Measurements from ENCODE around the gene NARS2. TPM values are rescaled to one million over a fixed set of nuclear protein-coding genes. Genes with fewer than 3 reads are reported as not detected.

NARS2 gene, protein sequence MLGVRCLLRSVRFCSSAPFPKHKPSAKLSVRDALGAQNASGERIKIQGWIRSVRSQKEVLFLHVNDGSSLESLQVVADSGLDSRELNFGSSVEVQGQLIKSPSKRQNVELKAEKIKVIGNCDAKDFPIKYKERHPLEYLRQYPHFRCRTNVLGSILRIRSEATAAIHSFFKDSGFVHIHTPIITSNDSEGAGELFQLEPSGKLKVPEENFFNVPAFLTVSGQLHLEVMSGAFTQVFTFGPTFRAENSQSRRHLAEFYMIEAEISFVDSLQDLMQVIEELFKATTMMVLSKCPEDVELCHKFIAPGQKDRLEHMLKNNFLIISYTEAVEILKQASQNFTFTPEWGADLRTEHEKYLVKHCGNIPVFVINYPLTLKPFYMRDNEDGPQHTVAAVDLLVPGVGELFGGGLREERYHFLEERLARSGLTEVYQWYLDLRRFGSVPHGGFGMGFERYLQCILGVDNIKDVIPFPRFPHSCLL
- total RNA-seq (2022; extraction: Qiagen RNA extraction), result 14.6 to 20.6 TPM (median 17.5 TPM) in 5 replicates

DNA sequence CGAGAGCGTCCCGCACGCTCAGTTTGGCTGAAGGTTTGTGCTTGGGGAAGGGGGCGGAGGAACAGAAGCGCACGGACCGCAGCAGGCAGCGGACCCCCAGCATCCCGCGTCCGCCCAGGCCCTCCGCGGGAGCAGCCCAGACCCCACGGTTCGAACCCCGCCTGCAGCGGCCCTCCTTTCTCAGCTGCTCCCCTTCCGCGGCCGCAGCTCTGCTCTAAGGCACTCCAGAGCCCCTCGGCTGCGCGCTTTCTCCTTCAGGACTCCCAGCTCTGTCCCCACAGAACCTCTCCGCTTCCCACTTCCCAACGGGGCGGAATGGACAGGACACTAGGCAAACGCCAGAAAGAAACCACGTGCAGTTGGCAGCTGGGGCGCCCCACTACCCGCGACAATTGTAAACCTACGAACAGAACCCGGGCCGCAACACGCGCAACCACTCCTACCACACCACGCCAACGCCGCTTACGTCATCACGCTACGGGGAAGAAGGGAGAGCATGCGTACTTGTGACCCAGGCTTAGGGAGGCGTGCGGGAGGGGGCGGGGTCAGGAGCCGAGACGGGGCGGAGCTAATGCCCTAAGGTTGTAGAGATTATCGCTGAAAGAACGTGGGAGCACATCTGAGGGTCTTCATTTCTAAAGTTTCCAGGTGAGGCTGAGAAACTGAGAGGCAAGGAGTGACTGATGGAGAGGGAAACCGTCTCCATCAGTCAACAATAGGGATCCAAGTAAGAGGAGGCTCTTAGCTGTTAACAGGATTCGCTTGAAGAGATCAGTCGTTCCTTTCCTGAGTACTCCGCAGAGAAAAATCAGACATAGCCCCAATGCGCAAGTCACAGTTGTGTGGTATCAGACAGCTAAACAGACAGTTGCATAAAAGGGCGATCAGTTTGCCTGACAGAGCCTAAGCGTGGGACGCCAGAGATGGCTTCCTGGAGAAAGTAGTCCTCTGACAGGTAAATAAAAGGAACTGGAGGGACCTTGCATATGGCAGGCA is at the start of gene NARS2:
TSS of gene NARS2 (minus strand) at position 479 of the 996 bp plus-strand sequence. CDS start at position 103, 376 bp downstream.

DNA sequence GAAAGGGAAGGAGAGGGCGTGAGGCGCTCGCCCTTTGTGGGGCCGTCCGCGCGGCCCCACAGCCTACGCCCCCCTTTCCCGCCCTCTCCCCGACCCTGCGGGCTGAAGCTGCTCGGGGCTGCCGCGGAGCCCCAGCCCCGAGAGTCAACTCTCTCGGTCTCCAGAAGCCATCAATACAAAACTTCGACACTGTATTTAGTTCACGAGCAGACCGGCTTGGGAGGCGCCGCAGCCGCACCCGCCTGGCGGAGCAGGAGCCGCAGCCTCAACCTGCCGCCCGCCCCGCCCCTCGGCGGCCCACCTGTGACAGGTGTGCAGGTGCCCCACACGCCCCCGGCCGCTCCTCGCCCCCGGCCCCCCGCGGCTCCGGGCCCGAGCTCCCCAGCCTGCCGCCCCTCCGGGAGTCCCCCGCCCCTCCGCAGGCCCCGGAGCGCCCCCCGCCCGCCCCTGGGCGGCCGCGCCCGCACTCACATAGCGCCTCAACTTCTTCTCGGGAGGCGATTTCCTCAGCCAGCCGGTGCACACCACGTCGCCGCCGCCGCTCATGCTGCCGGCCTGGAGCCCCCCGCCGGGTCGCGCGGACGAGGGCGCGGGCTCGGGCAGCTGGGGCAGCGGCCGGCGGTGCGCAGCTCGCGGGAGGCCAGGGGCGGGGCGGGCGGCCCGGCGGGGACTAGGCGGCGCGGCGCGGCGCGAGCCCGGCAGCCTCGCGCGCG is 157.3 kb downstream of the NARS2 start, which contains the start of gene GAB2:
TSS of gene GAB2 (minus strand) at position 646 of the 713 bp plus-strand sequence. CDS start at position 546, 100 bp downstream.

Other genes with a start within 250 kb of the NARS2 start
- 3.0 to 5.6 TPM (median 4.3 TPM) in 5 replicates for gene GAB2, start 157.0 kb downstream of the NARS2 start, total RNA-seq (2022; extraction: Qiagen RNA extraction)